K562 (cell line): ENCODE results near the gene NDFIP2.

Experiments
- CCNT2 ChIP-seq: IDR thresholded peaks from 2 replicates; pipeline ENCODE4 v1.6.1; 2011; ENCODE audit warnings: borderline replicate concordance, low read depth, mild to moderate bottlenecking, moderate library complexity, mixed read lengths, low read length; ENCODE audit not compliant: insufficient read length; ENCODE audit errors: extremely low read depth
- FOXM1 ChIP-seq, 2 experiments: fragments of 450-650 bp in 1 of 2; sonication (generic) in 1 of 2; formaldehyde crosslinking in 1 of 2; IDR thresholded peaks; 2 replicates each; pipeline versions ENCODE4 v1.6.1 to v1.9.0; 2017 to 2022; ENCODE audit warnings: low read depth in 2 of 2, mild to moderate bottlenecking in 2 of 2, missing genetic modification reagents in 1 of 2, moderate library complexity in 1 of 2
- GATA2 ChIP-seq: sonication (generic); formaldehyde crosslinking; IDR thresholded peaks from 2 replicates; pipeline ENCODE4 v1.4.0; 2020; ENCODE audit warnings: mild to moderate bottlenecking, missing genetic modification reagents
- HCFC1 ChIP-seq: IDR thresholded peaks from 2 replicates; pipeline ENCODE4 v1.6.1; 2012; ENCODE audit warnings: low read depth, low read length, improper control_type of control experiment
- HDAC2 ChIP-seq: fragments of 450-650 bp; IDR thresholded peaks from 2 replicates; pipeline ENCODE4 v1.6.1; 2016; ENCODE audit warnings: mild to moderate bottlenecking
- ZNF384 ChIP-seq: IDR thresholded peaks from 2 replicates; pipeline ENCODE4 v1.6.1; 2012; ENCODE audit warnings: low read depth, low read length, improper control_type of control experiment
- ZNF512 ChIP-seq: IDR thresholded peaks from 2 replicates; pipeline ENCODE4 v1.6.1; 2016; ENCODE audit warnings: missing genetic modification characterization, missing compliant biosample characterization

DNA sequence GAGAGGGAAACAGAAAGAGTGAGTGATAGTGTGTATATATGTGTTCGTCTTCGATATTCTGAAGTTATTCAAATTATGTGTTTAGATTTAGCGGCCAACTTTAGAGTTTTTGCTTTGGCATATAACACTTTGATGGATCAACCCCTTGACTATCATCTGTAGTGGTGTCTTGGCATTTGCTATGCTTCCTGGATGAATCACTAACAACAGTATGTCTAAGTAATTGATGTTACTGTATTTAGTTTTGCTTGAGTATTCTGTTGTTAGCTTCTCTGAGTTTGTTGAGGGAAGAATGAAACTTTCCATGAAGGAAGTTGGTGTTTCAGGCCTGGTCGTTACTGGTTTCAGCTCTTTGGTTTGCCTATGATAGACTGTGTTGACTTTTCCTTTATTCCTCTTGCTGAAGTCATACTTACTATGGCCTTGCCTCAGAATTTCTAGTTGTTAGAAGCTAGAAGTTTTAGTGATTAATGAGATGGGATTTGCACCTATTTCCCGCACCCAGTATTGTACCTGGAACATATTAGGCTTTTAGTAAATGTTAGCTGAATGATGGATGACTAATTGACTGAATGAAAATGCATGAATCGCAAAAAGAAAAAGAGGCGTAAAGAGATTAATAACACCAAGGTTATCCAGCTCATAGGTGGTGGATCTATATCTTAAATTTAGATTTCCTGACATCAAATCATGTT is 20.7 kb downstream of the NDFIP2 start:
- no peak for TF ChIP-seq HDAC2
- TF ChIP-seq ZNF384: no peak
- TF ChIP-seq FOXM1 (IDR thresholded peaks at IDR 0.05; ENCODE audit: low read depth): no peak
- no peak for TF ChIP-seq FOXM1 (CRISPR knock-in tag; IDR thresholded peaks at IDR 0.05; ENCODE audit: low read depth)
- TF ChIP-seq GATA2 (CRISPR knock-in tag): no peak
- TF ChIP-seq HCFC1: no peak
- no peak for TF ChIP-seq CCNT2
- no peak for TF ChIP-seq ZNF512 (tag)
